ENCODE measurements around the gene ACAN.

- TF ChIP-seq CTCF (IDR thresholded peaks at IDR 0.05), result no peak
- TF ChIP-seq EP300 (IDR thresholded peaks at IDR 0.05), result no peak
These were observed 108.5 kb downstream of the ACAN start for GRCh38 chr15:88911766-88912118.

Measured in tibial nerve (tissue), 4 donors.